ENCODE data around the gene OR51B4.

Gene OR51B4

DNA sequence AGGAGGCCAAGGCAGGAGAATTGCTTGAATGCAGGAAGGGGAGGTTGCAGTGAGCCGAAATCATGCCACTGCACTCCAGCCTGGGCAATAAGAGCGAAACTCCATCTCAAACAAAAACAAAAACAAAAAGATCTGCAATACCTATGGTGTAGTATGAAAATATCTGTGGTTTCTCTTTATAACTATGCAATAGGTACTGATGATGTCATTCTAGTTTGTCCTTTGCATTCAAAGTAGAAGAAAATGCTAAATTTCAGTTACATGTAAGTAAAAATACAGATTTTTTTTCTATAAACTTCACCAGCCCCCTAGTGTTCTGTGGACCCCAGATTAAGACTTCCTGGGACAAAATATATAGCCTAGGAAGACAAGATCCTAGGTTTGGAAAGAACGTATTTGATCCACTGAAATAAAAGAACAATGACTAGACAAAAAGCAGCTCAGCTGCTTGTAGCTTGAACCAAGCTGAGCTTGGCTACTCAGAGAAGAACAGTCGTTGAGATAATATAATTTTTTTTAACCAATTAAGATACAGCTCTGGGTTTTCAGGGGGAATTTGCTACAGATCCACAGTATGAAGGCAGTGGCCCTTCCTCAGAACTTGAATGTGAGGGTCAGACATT is 29.2 kb downstream of the OR51B4 start:
- TF ChIP-seq, protein P1, sequence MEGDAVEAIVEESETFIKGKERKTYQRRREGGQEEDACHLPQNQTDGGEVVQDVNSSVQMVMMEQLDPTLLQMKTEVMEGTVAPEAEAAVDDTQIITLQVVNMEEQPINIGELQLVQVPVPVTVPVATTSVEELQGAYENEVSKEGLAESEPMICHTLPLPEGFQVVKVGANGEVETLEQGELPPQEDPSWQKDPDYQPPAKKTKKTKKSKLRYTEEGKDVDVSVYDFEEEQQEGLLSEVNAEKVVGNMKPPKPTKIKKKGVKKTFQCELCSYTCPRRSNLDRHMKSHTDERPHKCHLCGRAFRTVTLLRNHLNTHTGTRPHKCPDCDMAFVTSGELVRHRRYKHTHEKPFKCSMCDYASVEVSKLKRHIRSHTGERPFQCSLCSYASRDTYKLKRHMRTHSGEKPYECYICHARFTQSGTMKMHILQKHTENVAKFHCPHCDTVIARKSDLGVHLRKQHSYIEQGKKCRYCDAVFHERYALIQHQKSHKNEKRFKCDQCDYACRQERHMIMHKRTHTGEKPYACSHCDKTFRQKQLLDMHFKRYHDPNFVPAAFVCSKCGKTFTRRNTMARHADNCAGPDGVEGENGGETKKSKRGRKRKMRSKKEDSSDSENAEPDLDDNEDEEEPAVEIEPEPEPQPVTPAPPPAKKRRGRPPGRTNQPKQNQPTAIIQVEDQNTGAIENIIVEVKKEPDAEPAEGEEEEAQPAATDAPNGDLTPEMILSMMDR (IDR thresholded peaks at IDR 0.05; ENCODE audit: low read depth, low read length) = no peak
- no peak overlapping the region for H3K4me3 ChIP-seq (ENCODE audit: low read depth, low read length)
- no peaks in the 10 kb centered on the region for H3K36me3 ChIP-seq
- no peaks in the 10 kb centered on the region for H3K27me3 ChIP-seq
- no peak for DNase-seq
- H3K9me3 ChIP-seq = no peaks in the 10 kb centered on the region
- no peaks in the 10 kb centered on the region for H3K4me1 ChIP-seq

DNA sequence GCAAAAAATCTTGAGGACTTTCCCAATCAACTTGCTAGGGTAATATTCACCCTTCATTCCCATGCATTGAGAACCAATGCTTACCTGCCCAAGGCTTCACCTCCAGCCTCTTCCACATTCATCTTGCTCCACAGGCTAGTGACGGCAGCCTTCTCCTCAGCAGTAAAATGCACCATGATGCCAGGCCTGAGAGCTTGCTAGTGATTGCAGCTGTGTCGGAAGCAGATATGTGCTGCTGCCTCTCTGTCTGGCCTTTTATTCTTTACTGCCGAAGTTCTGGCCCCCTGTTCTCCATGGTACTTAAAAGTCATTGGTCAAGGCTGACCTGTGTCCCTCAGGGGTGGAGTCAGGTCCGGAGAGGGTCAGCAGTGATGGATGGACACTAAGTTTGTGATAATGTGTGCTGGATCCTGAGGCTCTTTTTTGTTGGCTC is 32.0 kb downstream of the OR51B4 start, which contains the start of gene HBE1:
Gene HBE1, minus strand, starts transcription at position 231 of the 433 bp plus-strand sequence. Its CDS starts 55 bp downstream, at position 176.
- Histone ChIP-seq H3K4me1 (no peaks in the 10 kb centered on the region), H3K9me3 (no peaks in the 10 kb centered on the region), H3K27me3 (no peaks in the 10 kb centered on the region), H3K4me3 (ENCODE audit: low read depth, low read length) (no peak within 1 kb of the TSS), H3K36me3 (no peaks in the 10 kb centered on the region)
- TF ChIP-seq, protein P1 (IDR thresholded peaks at IDR 0.05; ENCODE audit: low read depth, low read length) = no peak
- DNase-seq = no peak

DNA sequence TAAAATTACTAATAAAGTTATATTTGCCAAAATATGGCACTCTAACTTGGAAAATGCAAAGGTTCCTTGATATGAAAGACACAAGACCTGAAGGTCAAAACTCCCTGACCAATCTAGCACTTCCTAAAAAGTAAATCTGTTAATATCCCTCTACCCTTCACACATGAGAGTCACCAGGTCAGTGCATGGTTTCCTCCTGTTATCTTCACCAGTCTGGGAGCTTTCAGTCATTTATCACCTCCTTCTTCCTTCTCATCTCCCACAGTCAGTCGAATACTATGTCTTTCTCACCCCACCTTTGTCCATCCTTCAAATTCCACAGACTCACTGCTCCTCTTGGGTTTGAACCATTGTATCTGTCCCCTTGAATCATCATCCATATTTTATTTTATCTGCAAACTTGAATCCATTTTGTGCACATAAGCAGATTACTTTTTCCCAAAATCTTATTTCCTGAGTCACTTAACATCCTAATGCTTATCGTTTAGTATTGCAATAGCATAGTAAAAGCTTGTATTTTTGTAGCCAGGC is 34.6 kb downstream of the OR51B4 start:
- TF ChIP-seq, protein P1 (IDR thresholded peaks at IDR 0.05; ENCODE audit: low read depth, low read length) = no peak
- H3K4me3 ChIP-seq (ENCODE audit: low read depth, low read length) = no peak overlapping the region
- no peak for DNase-seq
- no peaks in the 10 kb centered on the region for H3K27me3 ChIP-seq
- H3K36me3 ChIP-seq = no peaks in the 10 kb centered on the region
- H3K9me3 ChIP-seq = no peaks in the 10 kb centered on the region
- no peaks in the 10 kb centered on the region for H3K4me1 ChIP-seq

DNA sequence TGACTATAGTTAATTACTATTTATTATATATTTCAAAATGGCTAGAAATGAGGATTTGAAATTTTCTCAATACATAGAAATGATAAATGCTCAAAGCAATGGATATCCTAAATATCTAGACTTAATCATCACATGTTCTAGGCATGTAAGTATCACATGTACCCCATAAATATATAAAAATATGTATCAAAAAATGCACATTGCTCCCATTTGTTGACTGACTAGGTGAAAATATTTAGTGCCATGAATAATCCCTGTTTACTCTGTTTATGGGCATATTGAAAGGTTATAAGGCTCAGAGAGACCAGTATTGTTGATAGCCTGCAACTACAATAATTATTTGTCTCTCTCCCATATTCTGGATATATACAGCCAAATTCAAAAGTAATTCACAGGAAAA is 35.1 kb downstream of the OR51B4 start:
- TF ChIP-seq, protein P1 (IDR thresholded peaks at IDR 0.05; ENCODE audit: low read depth, low read length) = no peak
- Histone ChIP-seq H3K27me3 (no peaks in the 10 kb centered on the region), H3K36me3 (no peaks in the 10 kb centered on the region), H3K9me3 (no peaks in the 10 kb centered on the region), H3K4me1 (no peaks in the 10 kb centered on the region), H3K4me3 (ENCODE audit: low read depth, low read length) (no peak overlapping the region)
- no peak for DNase-seq

DNA sequence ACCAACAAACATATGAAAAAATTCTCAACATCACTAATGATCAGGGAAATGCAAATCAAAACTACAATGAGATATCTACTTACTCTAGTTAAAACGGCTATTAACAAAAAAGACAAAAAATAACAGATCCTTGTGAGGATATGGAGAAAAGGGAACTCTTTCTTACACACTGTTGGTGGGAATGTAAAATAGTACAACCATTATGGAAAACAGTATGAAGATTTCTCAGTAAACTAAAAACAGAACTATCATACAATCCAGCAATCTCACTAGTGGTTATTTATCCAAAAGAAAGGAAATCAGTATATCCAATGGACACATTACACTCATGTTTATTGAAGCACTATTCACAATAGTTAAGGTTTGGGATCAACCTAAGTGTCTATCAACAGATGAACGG is 35.9 kb downstream of the OR51B4 start:
- no peaks in the 10 kb centered on the region for H3K27me3 ChIP-seq
- no peak overlapping the region for H3K4me3 ChIP-seq (ENCODE audit: low read depth, low read length)
- no peaks in the 10 kb centered on the region for H3K4me1 ChIP-seq
- H3K9me3 ChIP-seq = no peaks in the 10 kb centered on the region
- no peak for DNase-seq
- H3K36me3 ChIP-seq = no peaks in the 10 kb centered on the region
- TF ChIP-seq, protein P1 (IDR thresholded peaks at IDR 0.05; ENCODE audit: low read depth, low read length) = no peak

DNA sequence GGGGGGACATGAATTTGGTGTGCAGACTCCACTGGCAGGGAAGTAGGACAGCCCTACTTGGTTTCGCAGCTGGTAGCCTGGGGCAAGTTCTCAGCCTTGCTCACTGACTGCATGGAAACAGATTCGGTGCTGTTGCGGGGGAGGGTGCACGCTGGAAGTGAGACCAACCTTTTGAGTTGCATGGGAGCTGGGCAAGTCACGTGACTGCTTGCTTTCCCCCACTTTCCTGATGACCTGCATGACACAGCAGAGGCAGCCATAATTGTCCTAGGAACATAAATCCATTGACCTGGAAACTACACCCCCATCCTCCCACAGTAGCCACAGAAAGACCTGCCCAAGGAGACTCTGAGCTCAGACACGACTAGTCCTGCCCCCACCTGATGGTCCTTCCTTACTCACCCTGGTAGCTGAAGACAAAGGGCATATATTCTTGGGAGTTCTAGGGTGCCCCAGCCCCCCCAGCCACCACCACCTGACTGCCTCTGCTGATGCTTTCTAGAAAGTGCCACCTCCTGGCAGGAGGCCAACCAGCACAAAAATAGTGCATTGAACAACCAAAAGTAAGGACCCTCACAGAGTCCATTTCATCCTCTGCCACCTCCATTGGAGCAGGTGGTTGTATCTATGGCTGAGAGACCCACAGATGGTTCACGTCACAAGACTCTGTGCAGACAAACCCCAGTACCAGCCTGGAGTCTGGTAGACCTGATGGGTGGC is 43.0 kb downstream of the OR51B4 start:
- DNase-seq = no peak
- H3K4me1 ChIP-seq = no peaks in the 10 kb centered on the region
- no peaks in the 10 kb centered on the region for H3K36me3 ChIP-seq
- TF ChIP-seq, protein P1 (IDR thresholded peaks at IDR 0.05; ENCODE audit: low read depth, low read length) = no peak
- no peak overlapping the region for H3K4me3 ChIP-seq (ENCODE audit: low read depth, low read length)
- H3K27me3 ChIP-seq = no peaks in the 10 kb centered on the region
- no peaks in the 10 kb centered on the region for H3K9me3 ChIP-seq
